BJ (cell line): ENCODE data around the gene TMEM248. TPM values are rescaled to one million over a fixed set of nuclear protein-coding genes. Genes with fewer than 3 reads are reported as not detected.
"Not testable (repeated sequence)": the region's sequence is repeated elsewhere in the genome, so short reads cannot be mapped to it uniquely, and the experiment has no call there.

ENCODE experiments used
- CTCF ChIA-PET: fragments of 350-600 bp; formaldehyde crosslinking; extraction: SDS; loops from one replicate; lab custom pipeline; 2021; ENCODE audit warnings: antibody characterized with exemption, inconsistent platforms; lab: Yijun Ruan, JAX
- POLR2A ChIA-PET: fragments of 300-600 bp; sonication (Branson Sonifier 250); formaldehyde crosslinking; extraction: SDS; loops from one replicate; lab custom pipeline; 2021; ENCODE audit warnings: antibody characterized with exemption; lab: Charles Lee
- DNase-seq: peaks from one replicate; pipeline ENCODE4 v3.0.0-alpha.2; 2011; ENCODE audit warnings: low read depth
- H3K27me3 ChIP-seq: 2 replicates; pipeline ENCODE4 v1.6.0; 2011; ENCODE audit warnings: low read length; ENCODE audit not compliant: control insufficient read depth, insufficient read depth
- H3K36me3 ChIP-seq: 2 replicates; pipeline ENCODE4 v1.5.1; 2011; ENCODE audit warnings: low read length; ENCODE audit not compliant: control insufficient read depth, insufficient read depth
- H3K4me3 ChIP-seq: 2 replicates; pipeline ENCODE4 v1.5.1; 2011; ENCODE audit warnings: low read depth, mild to moderate bottlenecking, control low read depth, low read length
- polyA plus RNA-seq: library from polyadenylated mRNA; depleted of rRNA; stranded (reverse); fragments of >200 nt; gene quantifications from 2 replicates; pipeline ENCODE4 v1.2.3, GENCODE V29; 2011
- TF ChIP-seq, protein P1 (sequence below): IDR thresholded peaks from 2 replicates; pipeline ENCODE4 v1.5.1; 2011; ENCODE audit warnings: low read depth, mild to moderate bottlenecking, control low read depth, inconsistent platforms, low read length, moderate library complexity; ENCODE audit not compliant: insufficient read depth

The TMEM248 gene
- polyA plus RNA-seq, 1 experiment, result 281 TPM

DNA sequence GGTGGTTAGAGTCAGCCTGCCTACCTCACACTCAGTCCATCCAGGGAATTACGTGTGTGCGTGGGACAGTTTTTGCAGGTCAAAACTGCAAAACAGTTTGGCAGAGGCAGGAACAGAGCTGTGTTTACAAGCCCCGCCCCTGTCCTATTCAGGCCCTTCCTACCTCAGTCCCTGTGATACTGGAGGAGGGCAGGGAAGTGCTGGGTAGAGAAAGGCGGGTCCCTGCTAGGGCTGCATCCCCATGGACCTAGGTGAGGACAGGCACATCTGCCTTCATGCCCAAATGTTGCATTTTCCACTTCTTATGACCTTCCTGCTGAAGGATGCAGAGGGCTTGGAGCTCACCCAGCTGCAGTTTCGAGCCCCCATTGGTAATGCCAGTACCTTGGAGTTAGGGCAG, 49.3 kb downstream of the TMEM248 start:
- DNase-seq, result no peak
- Histone ChIP-seq H3K4me3 (no peak overlapping the region), H3K36me3 (no peaks in the 10 kb centered on the region), H3K27me3 (no peaks in the 10 kb centered on the region)
- CTCF ChIA-PET, result no interaction called here
- TF ChIP-seq, protein P1, sequence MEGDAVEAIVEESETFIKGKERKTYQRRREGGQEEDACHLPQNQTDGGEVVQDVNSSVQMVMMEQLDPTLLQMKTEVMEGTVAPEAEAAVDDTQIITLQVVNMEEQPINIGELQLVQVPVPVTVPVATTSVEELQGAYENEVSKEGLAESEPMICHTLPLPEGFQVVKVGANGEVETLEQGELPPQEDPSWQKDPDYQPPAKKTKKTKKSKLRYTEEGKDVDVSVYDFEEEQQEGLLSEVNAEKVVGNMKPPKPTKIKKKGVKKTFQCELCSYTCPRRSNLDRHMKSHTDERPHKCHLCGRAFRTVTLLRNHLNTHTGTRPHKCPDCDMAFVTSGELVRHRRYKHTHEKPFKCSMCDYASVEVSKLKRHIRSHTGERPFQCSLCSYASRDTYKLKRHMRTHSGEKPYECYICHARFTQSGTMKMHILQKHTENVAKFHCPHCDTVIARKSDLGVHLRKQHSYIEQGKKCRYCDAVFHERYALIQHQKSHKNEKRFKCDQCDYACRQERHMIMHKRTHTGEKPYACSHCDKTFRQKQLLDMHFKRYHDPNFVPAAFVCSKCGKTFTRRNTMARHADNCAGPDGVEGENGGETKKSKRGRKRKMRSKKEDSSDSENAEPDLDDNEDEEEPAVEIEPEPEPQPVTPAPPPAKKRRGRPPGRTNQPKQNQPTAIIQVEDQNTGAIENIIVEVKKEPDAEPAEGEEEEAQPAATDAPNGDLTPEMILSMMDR, result no peak
- POLR2A ChIA-PET, result no interaction called here

DNA sequence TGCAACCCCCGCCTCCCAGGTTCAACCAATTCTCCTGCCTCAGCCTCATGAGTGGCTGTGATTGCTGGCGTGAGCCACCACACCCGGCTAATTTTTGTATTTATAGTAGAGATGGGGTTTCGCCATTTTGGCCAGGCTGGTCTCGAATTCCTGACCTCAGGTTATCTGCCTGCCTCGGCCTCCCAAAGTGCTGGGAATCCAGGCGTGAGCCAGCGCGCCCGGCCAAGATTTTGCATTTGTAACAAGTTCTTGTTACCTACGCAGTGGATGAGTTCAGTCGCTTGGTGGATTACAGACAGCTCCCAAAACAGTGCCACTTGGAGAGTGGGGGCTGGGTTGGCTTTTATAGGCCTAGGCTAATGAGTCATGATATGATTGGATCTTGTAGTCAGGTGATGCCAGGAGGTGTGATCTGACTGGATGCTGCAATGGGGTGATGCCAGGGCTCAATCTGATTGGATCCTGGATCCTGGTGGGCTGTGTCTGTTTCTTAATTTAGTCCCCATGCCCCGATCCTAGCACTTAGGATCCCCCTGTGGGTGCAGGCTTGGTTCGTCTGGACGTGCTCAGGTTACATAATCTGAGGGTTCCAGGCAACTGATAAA, 54.1 kb downstream of the TMEM248 start:
- TF ChIP-seq, protein P1, result no peak
- H3K4me3 ChIP-seq, result no peak overlapping the region
- POLR2A ChIA-PET, result no interaction called here
- DNase-seq, result no peak
- no peaks in the 10 kb centered on the region for H3K36me3 ChIP-seq
- CTCF ChIA-PET, result no interaction called here
- no peaks in the 10 kb centered on the region for H3K27me3 ChIP-seq

DNA sequence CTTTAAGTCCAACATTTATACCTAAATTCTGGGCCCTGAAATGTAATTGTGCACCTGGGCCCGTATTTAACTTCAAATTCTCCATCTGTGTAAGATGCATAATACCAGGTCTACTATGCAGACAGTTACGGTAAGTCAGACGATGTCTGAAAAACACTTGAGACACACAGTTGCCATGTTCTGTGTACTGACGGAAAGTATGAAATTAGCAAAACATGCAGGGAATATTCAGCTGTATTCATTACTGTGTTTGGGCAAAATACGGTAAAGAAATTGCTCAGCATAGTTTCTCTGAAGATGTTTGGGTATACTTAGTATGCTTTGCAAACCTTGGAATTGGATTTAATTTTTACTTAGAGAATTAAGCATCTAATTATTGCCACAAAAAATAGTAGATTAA, 57.3 kb downstream of the TMEM248 start:
- POLR2A ChIA-PET, H3K27me3 ChIP-seq, DNase-seq, H3K36me3 ChIP-seq, H3K4me3 ChIP-seq, CTCF ChIA-PET: not testable (repeated sequence)

DNA sequence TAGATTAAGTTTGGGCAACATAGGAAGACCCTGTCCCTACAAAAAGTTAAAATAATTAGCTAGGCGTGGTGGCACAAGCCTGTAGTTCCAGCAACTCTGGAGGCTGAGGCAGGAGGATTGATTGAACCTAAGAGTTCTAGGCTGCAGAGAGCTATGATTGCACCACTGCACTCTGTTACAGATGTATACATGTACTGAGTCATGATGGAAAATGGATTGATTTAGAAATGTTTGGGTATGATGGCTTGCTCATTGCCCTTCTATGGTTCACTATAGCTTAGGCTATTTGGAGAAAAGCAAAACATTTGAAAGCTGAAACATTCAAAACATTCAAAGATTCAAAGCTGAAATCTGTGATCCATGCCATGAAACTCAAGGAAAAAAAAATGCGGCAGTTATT, 58.0 kb downstream of the TMEM248 start:
- H3K36me3 ChIP-seq, CTCF ChIA-PET, DNase-seq, POLR2A ChIA-PET, H3K27me3 ChIP-seq, H3K4me3 ChIP-seq: not testable (repeated sequence)

DNA sequence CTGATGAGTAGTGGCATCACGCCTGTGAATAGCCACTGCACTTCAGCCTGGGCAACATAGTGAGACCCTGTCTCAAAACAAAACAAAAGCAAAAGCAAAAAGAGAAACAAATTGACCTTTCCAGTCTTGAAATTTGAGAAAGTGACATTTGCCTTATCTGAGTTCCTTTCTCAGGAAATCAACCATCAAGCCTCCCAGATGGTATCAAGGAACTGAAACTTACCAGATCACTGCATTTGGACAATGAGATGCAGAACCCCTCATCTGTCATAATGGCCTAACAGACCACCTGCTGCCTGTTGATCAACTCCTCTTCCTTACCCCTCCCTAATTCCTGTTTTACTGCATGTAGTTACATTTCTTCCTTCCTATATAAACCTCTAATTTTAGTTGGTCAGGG, 59.3 kb downstream of the TMEM248 start:
- H3K4me3 ChIP-seq, POLR2A ChIA-PET, CTCF ChIA-PET, H3K36me3 ChIP-seq, DNase-seq, H3K27me3 ChIP-seq: not testable (repeated sequence)

DNA sequence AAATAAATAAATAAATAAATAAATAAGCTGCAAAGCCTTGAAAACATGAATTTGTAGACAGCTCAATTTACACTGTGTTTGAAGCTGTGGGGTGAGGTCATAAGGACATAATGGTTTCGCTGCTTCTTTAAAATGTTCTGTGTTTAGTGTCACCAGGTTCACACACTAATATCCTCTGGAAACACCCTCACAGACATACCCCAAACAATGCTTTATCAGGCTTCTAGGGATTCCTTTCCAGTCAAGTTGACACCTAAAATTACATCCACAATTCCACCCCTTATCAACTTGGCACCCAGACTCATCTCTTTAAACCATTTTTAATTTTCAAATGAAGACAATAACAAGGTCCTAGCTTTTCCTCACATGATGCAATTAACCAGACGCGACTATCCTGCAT, 68.5 kb downstream of the TMEM248 start:
- DNase-seq, CTCF ChIA-PET, H3K4me3 ChIP-seq, H3K36me3 ChIP-seq, H3K27me3 ChIP-seq, POLR2A ChIA-PET: not testable (repeated sequence)

DNA sequence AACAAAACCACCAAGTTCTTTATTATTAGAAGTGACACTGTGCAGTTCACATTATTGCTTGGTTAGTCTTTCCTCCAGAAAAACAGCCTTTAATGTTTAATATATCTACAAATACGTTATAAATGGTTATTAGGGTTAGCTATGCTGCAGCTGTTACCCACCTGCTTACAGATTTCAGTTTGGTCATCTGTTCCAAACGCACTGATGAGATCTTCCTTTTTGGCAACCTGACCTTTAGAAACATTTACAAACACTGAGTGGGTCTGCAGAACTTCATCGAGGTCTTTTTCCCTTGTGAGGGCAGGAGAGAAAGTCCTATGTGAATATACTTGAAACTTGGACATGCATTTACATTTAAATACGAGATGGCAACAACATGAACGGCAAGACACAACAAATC, 73.0 kb downstream of the TMEM248 start:
- H3K27me3 ChIP-seq, CTCF ChIA-PET, POLR2A ChIA-PET, DNase-seq, H3K36me3 ChIP-seq: not testable (repeated sequence)
- H3K4me3 ChIP-seq, result peak overlapping the region; percentile 76

DNA sequence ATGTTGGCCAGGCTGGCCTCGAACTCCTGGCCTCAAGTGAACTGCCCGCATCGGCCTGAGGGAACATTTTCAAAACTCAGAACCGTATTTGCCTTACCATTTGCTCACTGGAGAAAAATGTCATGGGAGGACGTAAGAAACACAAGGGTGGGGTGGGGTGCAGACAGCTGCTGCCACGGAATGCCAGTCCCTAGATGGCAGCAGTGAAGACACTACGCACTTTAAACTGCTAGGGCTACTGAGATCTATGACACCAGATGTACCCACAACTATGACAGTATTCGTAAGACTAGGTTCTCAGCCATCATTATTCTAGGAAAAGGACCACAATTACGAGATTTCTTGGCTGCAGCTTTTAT, 73.6 kb downstream of the TMEM248 start:
- peak overlapping the region; percentile 76 for H3K4me3 ChIP-seq
- H3K27me3 ChIP-seq, POLR2A ChIA-PET, H3K36me3 ChIP-seq: not testable (repeated sequence)
- CTCF ChIA-PET, result interaction anchor here (0.6 kb wide), 1 partner anchor 22 kb away, joined by 3 read pairs; no protein-coding TSS in a partner anchor
- TF ChIP-seq, protein P1, result peak; percentile 54
- DNase-seq, result peak; percentile 59

DNA sequence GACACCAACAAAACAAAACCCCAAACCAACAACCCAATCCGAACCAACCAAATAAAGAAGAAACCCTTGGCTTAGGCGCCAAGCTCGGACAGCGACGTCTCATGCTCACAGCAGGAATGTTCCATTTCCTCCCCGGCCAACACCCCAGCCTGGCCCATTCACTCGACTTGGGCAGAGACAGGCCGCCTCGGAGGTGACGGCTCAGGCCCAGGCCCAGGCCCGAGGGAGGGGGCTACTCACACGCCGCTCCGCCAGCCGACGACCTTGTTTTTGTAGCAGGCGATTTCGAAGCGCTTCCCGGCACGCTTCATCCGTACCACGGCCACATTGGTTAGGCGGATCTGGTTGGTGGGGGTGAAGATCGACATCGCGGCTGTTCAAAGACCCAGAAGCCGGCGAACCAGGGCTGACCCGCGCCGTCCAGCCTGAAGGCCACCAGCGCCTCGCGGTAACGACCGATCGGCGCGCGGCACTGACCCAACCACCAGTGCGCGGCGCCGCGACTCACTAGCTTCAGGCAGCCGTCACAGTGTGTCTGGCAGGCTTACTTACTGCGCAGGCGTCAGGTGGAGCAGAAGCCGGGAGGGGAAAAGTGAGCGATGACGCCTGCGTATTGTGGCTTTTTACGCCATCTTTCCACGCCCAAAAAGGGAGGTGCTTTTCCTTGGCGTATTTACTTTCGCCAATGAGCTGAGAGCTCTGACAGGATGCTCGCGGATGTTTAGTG, 74.2 kb downstream of the TMEM248 start, which contains the start of gene SBDS:
TSS of gene SBDS (minus strand) at position 537 of the 727 bp plus-strand sequence. CDS start at position 368, 169 bp downstream.
- CTCF ChIA-PET, result interaction anchor here (0.6 kb wide), 1 partner anchor 23 kb away, joined by 3 read pairs; no protein-coding TSS in a partner anchor
- peak; percentile 98 for DNase-seq
- POLR2A ChIA-PET, result interaction anchor here (0.5 kb wide), 1 partner anchor 31 kb away, joined by 5 read pairs; no protein-coding TSS in a partner anchor
- peak within 1 kb of the TSS; percentile 76 for H3K4me3 ChIP-seq
- not testable (repeated sequence) for H3K36me3 ChIP-seq, H3K27me3 ChIP-seq
